ENCODE measurements around the gene PTPRM. TPM values are rescaled to one million over a fixed set of nuclear protein-coding genes. Genes with fewer than 3 reads are reported as not detected.

PTPRM gene
- polyA plus RNA-seq, 1 of the 3 experiments (the other 2 are of a cell fraction): 16.0 TPM

DNA sequence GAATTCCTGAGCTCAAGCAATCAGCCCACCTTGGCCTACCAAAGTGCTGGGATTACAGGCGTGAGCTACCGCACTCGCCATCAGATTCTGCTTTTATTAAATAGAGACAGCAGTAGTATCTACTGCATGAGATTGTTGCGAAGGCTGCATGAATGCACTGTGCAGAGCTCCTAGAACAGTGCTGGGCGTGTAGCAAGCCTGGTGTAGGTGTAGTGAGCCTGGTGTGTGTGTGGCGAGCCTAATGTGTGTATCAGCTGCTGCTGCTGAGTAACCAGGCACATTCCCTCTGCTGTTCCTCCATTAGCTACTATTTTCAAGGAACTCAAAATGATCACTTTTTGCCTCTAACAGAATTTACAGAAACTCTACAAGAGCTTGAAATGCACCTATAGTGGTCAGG, 57.6 kb downstream of the PTPRM start (continued):
- TF ChIP-seq, protein P1, sequence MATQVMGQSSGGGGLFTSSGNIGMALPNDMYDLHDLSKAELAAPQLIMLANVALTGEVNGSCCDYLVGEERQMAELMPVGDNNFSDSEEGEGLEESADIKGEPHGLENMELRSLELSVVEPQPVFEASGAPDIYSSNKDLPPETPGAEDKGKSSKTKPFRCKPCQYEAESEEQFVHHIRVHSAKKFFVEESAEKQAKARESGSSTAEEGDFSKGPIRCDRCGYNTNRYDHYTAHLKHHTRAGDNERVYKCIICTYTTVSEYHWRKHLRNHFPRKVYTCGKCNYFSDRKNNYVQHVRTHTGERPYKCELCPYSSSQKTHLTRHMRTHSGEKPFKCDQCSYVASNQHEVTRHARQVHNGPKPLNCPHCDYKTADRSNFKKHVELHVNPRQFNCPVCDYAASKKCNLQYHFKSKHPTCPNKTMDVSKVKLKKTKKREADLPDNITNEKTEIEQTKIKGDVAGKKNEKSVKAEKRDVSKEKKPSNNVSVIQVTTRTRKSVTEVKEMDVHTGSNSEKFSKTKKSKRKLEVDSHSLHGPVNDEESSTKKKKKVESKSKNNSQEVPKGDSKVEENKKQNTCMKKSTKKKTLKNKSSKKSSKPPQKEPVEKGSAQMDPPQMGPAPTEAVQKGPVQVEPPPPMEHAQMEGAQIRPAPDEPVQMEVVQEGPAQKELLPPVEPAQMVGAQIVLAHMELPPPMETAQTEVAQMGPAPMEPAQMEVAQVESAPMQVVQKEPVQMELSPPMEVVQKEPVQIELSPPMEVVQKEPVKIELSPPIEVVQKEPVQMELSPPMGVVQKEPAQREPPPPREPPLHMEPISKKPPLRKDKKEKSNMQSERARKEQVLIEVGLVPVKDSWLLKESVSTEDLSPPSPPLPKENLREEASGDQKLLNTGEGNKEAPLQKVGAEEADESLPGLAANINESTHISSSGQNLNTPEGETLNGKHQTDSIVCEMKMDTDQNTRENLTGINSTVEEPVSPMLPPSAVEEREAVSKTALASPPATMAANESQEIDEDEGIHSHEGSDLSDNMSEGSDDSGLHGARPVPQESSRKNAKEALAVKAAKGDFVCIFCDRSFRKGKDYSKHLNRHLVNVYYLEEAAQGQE (IDR thresholded peaks at IDR 0.05; ENCODE audit: low read depth, low read length): no peak
- no peak for TF ChIP-seq RFX5 (IDR thresholded peaks at IDR 0.05; ENCODE audit: low read length)
- TF ChIP-seq EP300 (IDR thresholded peaks at IDR 0.05; ENCODE audit: borderline replicate concordance in 1 of 2, low read depth in 1 of 2, low read length in 1 of 2): no peak
- TF ChIP-seq FOXJ3 (CRISPR knock-in tag; IDR thresholded peaks at IDR 0.05): no peak
- no peak for TF ChIP-seq FOSL2 (IDR thresholded peaks at IDR 0.05; ENCODE audit: borderline replicate concordance, low read depth)
- no peak for TF ChIP-seq USF1 (IDR thresholded peaks at IDR 0.05; ENCODE audit: borderline replicate concordance, low read depth)
- TF ChIP-seq ELF1 (IDR thresholded peaks at IDR 0.05): no peak

DNA sequence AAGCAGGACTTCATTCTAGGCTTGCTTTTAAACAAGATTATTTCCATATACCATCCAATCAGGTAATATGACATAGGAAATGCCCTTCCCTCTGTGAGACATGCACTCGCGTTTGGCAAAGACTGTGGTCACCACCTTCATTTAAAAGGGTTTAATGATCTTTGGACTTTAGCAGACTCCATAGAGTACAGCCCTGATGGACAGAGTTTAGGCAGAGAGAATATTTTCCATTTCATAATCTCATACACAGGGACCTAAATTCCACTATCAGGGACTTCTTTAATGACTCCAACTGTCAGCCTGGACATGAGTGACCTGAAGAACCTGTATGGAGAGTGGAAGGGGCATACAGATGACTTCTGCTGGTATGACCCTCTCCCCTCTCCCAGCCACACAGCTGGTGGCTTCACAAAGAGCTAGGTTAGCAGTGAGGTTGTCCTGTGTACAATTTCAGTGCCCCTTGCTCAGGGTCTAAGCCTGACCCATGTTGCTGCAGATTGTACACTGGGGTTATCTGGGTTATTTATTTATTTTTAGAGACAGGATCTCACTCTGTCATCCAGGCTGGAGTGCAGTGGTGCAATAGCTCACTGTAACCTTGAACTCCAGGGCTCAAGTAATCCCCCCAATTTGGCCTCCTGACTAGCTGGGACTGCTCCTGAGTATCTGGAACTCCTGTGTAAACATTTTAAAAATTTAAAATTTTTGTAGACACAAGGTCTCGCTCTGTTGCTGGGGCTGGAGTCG, 59.2 kb downstream of the PTPRM start:
- Histone ChIP-seq H2AFZ (ENCODE audit: low read depth) (no peak overlapping the region), H3F3A (replicated peaks; ENCODE audit: insufficient read depth) (no peaks in the 10 kb centered on the region), H3K27me3 (ENCODE audit: insufficient read depth) (no peaks in the 10 kb centered on the region), H3K36me3 (replicated peaks in 1 of 2; ENCODE audit: control insufficient read depth in 1 of 2, insufficient read depth in 2 of 2, low read length in 1 of 2) (no peaks in the 10 kb centered on the region), H4K20me1 (ENCODE audit: insufficient read depth) (no peaks in the 10 kb centered on the region), H3K4me2 (no peak overlapping the region), H3K4me3 (ENCODE audit: low read depth in 2 of 2, low read length in 1 of 2) (no peak overlapping the region), H3K27ac (ENCODE audit: low read depth in 2 of 2, low read length in 1 of 2) (no peak overlapping the region), H3K9me3 (no peaks in the 10 kb centered on the region), H3K9ac (no peak overlapping the region), H3K9me2 (no peaks in the 10 kb centered on the region), H3K79me2 (ENCODE audit: insufficient read depth) (no peaks in the 10 kb centered on the region), H3K4me1 (ENCODE audit: control insufficient read depth in 1 of 2, insufficient read depth in 2 of 2, low read depth in 1 of 2, low read length in 1 of 2) (peaks cover 0 to 11% of the 10 kb centered on the region in 2 experiments; a peak in 2 of 4 replicates)
- ChIA-PET CTCF (interaction anchor here (0.8 to 1.6 kb wide), 4 partner anchors 9 to 354 kb away, joined by 3 to 5 read pairs (median 4); no protein-coding TSS in a partner anchor), POLR2A (no interaction called here)
- no peak for DNase-seq
- 70% methylated on average over 4 of the region's 4 CpGs for WGBS (ENCODE audit: low lambda C conversion rate)
- TF ChIP-seq POLR2AphosphoS5 (IDR thresholded peaks at IDR 0.05; ENCODE audit: low read depth, low read length): no peak
- no peak for TF ChIP-seq EZH2phosphoT487 (IDR thresholded peaks at IDR 0.05; ENCODE audit: borderline replicate concordance, low read depth)
- TF ChIP-seq MEF2A (IDR thresholded peaks at IDR 0.05; ENCODE audit: borderline replicate concordance, low read depth): no peak
- no peak for TF ChIP-seq SMC3 (IDR thresholded peaks at IDR 0.05; ENCODE audit: low read depth, low read length)
- TF ChIP-seq JUND (IDR thresholded peaks at IDR 0.05): no peak
- no peak for TF ChIP-seq RXRA (IDR thresholded peaks at IDR 0.05; ENCODE audit: borderline replicate concordance, low read depth)
- TF ChIP-seq, protein P1 (IDR thresholded peaks at IDR 0.05; ENCODE audit: low read depth, low read length): no peak
- TF ChIP-seq TEAD4 (IDR thresholded peaks at IDR 0.05; ENCODE audit: borderline replicate concordance, insufficient read depth): no peak
- no peak for TF ChIP-seq SIN3A (IDR thresholded peaks at IDR 0.05; ENCODE audit: borderline replicate concordance, low read depth, low read length)
- TF ChIP-seq MAX (IDR thresholded peaks at IDR 0.05; ENCODE audit: low read depth): no peak
- TF ChIP-seq RCOR1 (IDR thresholded peaks at IDR 0.05; ENCODE audit: low read length): no peak
- TF ChIP-seq ELF1 (IDR thresholded peaks at IDR 0.05): no peak
- TF ChIP-seq EP300 (IDR thresholded peaks at IDR 0.05; ENCODE audit: borderline replicate concordance in 1 of 2, low read depth in 1 of 2, low read length in 1 of 2): no peak
- TF ChIP-seq CHD2 (IDR thresholded peaks at IDR 0.05; ENCODE audit: low read length, partially characterized antibody): no peak
- no peak for TF ChIP-seq FOXJ3 (CRISPR knock-in tag; IDR thresholded peaks at IDR 0.05)
- no peak for TF ChIP-seq TAF1 (IDR thresholded peaks at IDR 0.05; ENCODE audit: borderline replicate concordance, low read depth, low read length)
- TF ChIP-seq, protein P2, sequence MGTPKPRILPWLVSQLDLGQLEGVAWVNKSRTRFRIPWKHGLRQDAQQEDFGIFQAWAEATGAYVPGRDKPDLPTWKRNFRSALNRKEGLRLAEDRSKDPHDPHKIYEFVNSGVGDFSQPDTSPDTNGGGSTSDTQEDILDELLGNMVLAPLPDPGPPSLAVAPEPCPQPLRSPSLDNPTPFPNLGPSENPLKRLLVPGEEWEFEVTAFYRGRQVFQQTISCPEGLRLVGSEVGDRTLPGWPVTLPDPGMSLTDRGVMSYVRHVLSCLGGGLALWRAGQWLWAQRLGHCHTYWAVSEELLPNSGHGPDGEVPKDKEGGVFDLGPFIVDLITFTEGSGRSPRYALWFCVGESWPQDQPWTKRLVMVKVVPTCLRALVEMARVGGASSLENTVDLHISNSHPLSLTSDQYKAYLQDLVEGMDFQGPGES (IDR thresholded peaks at IDR 0.05; ENCODE audit: low read depth, low read length): no peak
- no peak for TF ChIP-seq GATA2 (CRISPR knock-in tag; IDR thresholded peaks at IDR 0.05)
